Measurements from ENCODE around the gene CCDC57. TPM values are rescaled to one million over a fixed set of nuclear protein-coding genes. Genes with fewer than 3 reads are reported as not detected.
A peak's percentile ranks its signal among the peaks of the same experiment; 100 is the strongest.

Gene CCDC57
- total RNA-seq, 1 donor from 2014 or later = 92.1 TPM

GRCh38 chr17:82246365-82247181, 33.9 kb upstream of the CCDC57 start:
- Mint-ChIP-seq H3K27me3 (ENCODE audit: low read depth) (no peaks in the 10 kb centered on the region), H3K4me3 (no peak overlapping the region), H3K27ac (no peak overlapping the region), H3K9me3 (no peaks in the 10 kb centered on the region), H3K36me3 (peaks cover 33% of the 10 kb centered on the region), H3K4me1 (peaks cover under 1% of the 10 kb centered on the region)
- TF ChIP-seq CTCF (IDR thresholded peaks at IDR 0.05; ENCODE audit: unreplicated experiment) = no peak
- peak in 1 of 2 experiments; percentile 15 for DNase-seq (ENCODE audit: low spot score in 2 of 2, unreplicated experiment in 2 of 2)

GRCh38 chr17:82246040-82246364, 33.4 kb upstream of the CCDC57 start:
- Mint-ChIP-seq H3K4me1 (peaks cover 3% of the 10 kb centered on the region), H3K27ac (no peak overlapping the region), H3K4me3 (no peak overlapping the region), H3K36me3 (peaks cover 27% of the 10 kb centered on the region), H3K9me3 (no peaks in the 10 kb centered on the region), H3K27me3 (ENCODE audit: low read depth) (no peaks in the 10 kb centered on the region)
- no peak for DNase-seq (ENCODE audit: low spot score in 2 of 2, unreplicated experiment in 2 of 2)
- TF ChIP-seq CTCF (IDR thresholded peaks at IDR 0.05; ENCODE audit: unreplicated experiment) = no peak

GRCh38 chr17:82245134-82246039, 32.7 kb upstream of the CCDC57 start:
- no peak for DNase-seq (ENCODE audit: low spot score in 2 of 2, unreplicated experiment in 2 of 2)
- Mint-ChIP-seq H3K36me3 (peaks cover 26% of the 10 kb centered on the region), H3K9me3 (no peaks in the 10 kb centered on the region), H3K4me1 (peaks cover 6% of the 10 kb centered on the region), H3K4me3 (no peak overlapping the region), H3K27ac (peak overlapping the region; percentile 82), H3K27me3 (ENCODE audit: low read depth) (no peaks in the 10 kb centered on the region)
- no peak for TF ChIP-seq CTCF (IDR thresholded peaks at IDR 0.05; ENCODE audit: unreplicated experiment)

- Mint-ChIP-seq H3K36me3 (peaks cover 26% of the 10 kb centered on the region), H3K4me1 (peaks cover 6% of the 10 kb centered on the region), H3K27me3 (ENCODE audit: low read depth) (no peaks in the 10 kb centered on the region), H3K9me3 (no peaks in the 10 kb centered on the region), H3K4me3 (no peak overlapping the region), H3K27ac (peak overlapping the region; percentile 82)
- no peak for DNase-seq (ENCODE audit: low spot score in 2 of 2, unreplicated experiment in 2 of 2)
- TF ChIP-seq CTCF (IDR thresholded peaks at IDR 0.05; ENCODE audit: unreplicated experiment) = peak; percentile 43
These were observed 31.9 kb upstream of the CCDC57 start for GRCh38 chr17:82244413-82245133.

GRCh38 chr17:82243648-82244412, 31.2 kb upstream of the CCDC57 start:
- H3K4me3 Mint-ChIP-seq = no peak overlapping the region

More at GRCh38 chr17:82243648-82244412, 31.2 kb upstream of the CCDC57 start:
- Mint-ChIP-seq H3K4me1 (peaks cover 6% of the 10 kb centered on the region), H3K27me3 (ENCODE audit: low read depth) (no peaks in the 10 kb centered on the region), H3K9me3 (no peaks in the 10 kb centered on the region), H3K36me3 (peaks cover 23% of the 10 kb centered on the region), H3K27ac (no peak overlapping the region)
- no peak for TF ChIP-seq CTCF (IDR thresholded peaks at IDR 0.05; ENCODE audit: unreplicated experiment)
- no peak for DNase-seq (ENCODE audit: low spot score in 2 of 2, unreplicated experiment in 2 of 2)
